ENCODE data around the gene MYO15A.

Gene MYO15A

GRCh38 chr17:18105027-18105426 is 3.5 kb upstream of the MYO15A start:
- peaks cover 66% of the 10 kb centered on the region for H3K36me3 ChIP-seq (ENCODE audit: insufficient read depth, insufficient read length, low read length)
- H3K27me3 ChIP-seq (ENCODE audit: insufficient read depth, insufficient read length), result no peaks in the 10 kb centered on the region

GRCh38 chr17:18105595-18105994 is 3.0 kb upstream of the MYO15A start:
- no peaks in the 10 kb centered on the region for H3K4me1 ChIP-seq (ENCODE audit: insufficient read depth, insufficient read length)
- H3K27me3 ChIP-seq (ENCODE audit: insufficient read depth, insufficient read length), result no peaks in the 10 kb centered on the region
- no peak for TF ChIP-seq ZNF274 (IDR thresholded peaks at IDR 0.05; ENCODE audit: low read depth, low read length)
- no peak for DNase-seq (ENCODE audit: low read depth, low spot score)
- no peak overlapping the region for H3K4me3 ChIP-seq (ENCODE audit: insufficient read length, low read depth)
- H3K36me3 ChIP-seq (ENCODE audit: insufficient read depth, insufficient read length, low read length), result peaks cover 60% of the 10 kb centered on the region
- no peak overlapping the region for H3K9ac ChIP-seq (ENCODE audit: insufficient read length, low read depth)
- no peaks in the 10 kb centered on the region for H3K9me3 ChIP-seq (ENCODE audit: insufficient read depth, low read length)

More at GRCh38 chr17:18105027-18105426, 3.5 kb upstream of the MYO15A start:
- Histone ChIP-seq H3K4me3 (ENCODE audit: insufficient read length, low read depth) (no peak overlapping the region), H3K9ac (ENCODE audit: insufficient read length, low read depth) (no peak overlapping the region), H3K9me3 (ENCODE audit: insufficient read depth, low read length) (no peaks in the 10 kb centered on the region), H3K4me1 (ENCODE audit: insufficient read depth, insufficient read length) (no peaks in the 10 kb centered on the region)
- no peak for DNase-seq (ENCODE audit: low read depth, low spot score)
- TF ChIP-seq SUZ12 (IDR thresholded peaks at IDR 0.05; ENCODE audit: extremely low read depth, insufficient read depth, insufficient read length), result no peak
- TF ChIP-seq ZNF274 (IDR thresholded peaks at IDR 0.05; ENCODE audit: low read depth, low read length), result no peak
- TF ChIP-seq YY1 (IDR thresholded peaks at IDR 0.05; ENCODE audit: insufficient read depth, insufficient read length), result no peak

- TF ChIP-seq ZNF274 (IDR thresholded peaks at IDR 0.05; ENCODE audit: low read depth, low read length), result no peak
- TF ChIP-seq SUZ12 (IDR thresholded peaks at IDR 0.05; ENCODE audit: extremely low read depth, insufficient read depth, insufficient read length), result no peak
- TF ChIP-seq YY1 (IDR thresholded peaks at IDR 0.05; ENCODE audit: insufficient read depth, insufficient read length), result no peak
- Histone ChIP-seq H3K9me3 (ENCODE audit: insufficient read depth, low read length) (no peaks in the 10 kb centered on the region), H3K9ac (ENCODE audit: insufficient read length, low read depth) (no peak overlapping the region), H3K36me3 (ENCODE audit: insufficient read depth, insufficient read length, low read length) (peaks cover 57% of the 10 kb centered on the region), H3K4me1 (ENCODE audit: insufficient read depth, insufficient read length) (no peaks in the 10 kb centered on the region), H3K27me3 (ENCODE audit: insufficient read depth, insufficient read length) (no peaks in the 10 kb centered on the region), H3K4me3 (ENCODE audit: insufficient read length, low read depth) (no peak overlapping the region)
- DNase-seq (ENCODE audit: low read depth, low spot score), result no peak
These were observed 2.3 kb upstream of the MYO15A start for GRCh38 chr17:18106211-18106610.

- DNase-seq (ENCODE audit: low read depth, low spot score), result no peak
- Histone ChIP-seq H3K9me3 (ENCODE audit: insufficient read depth, low read length) (no peaks in the 10 kb centered on the region), H3K4me1 (ENCODE audit: insufficient read depth, insufficient read length) (peaks cover 5% of the 10 kb centered on the region), H3K27me3 (ENCODE audit: insufficient read depth, insufficient read length) (no peaks in the 10 kb centered on the region), H3K9ac (ENCODE audit: insufficient read length, low read depth) (no peak overlapping the region), H3K36me3 (ENCODE audit: insufficient read depth, insufficient read length, low read length) (peaks cover 48% of the 10 kb centered on the region), H3K4me3 (ENCODE audit: insufficient read length, low read depth) (no peak overlapping the region)
- TF ChIP-seq ZNF274 (IDR thresholded peaks at IDR 0.05; ENCODE audit: low read depth, low read length), result no peak
- no peak for TF ChIP-seq YY1 (IDR thresholded peaks at IDR 0.05; ENCODE audit: insufficient read depth, insufficient read length)
- TF ChIP-seq SUZ12 (IDR thresholded peaks at IDR 0.05; ENCODE audit: extremely low read depth, insufficient read depth, insufficient read length), result no peak
These were observed 1.3 kb upstream of the MYO15A start for GRCh38 chr17:18107061-18107790.

- Histone ChIP-seq H3K9ac (ENCODE audit: insufficient read length, low read depth) (no peak overlapping the region), H3K36me3 (ENCODE audit: insufficient read depth, insufficient read length, low read length) (peaks cover 44% of the 10 kb centered on the region), H3K4me3 (ENCODE audit: insufficient read length, low read depth) (no peak overlapping the region), H3K27me3 (ENCODE audit: insufficient read depth, insufficient read length) (no peaks in the 10 kb centered on the region), H3K9me3 (ENCODE audit: insufficient read depth, low read length) (no peaks in the 10 kb centered on the region), H3K4me1 (ENCODE audit: insufficient read depth, insufficient read length) (peaks cover 5% of the 10 kb centered on the region)
- DNase-seq (ENCODE audit: low read depth, low spot score), result no peak
- TF ChIP-seq SUZ12 (IDR thresholded peaks at IDR 0.05; ENCODE audit: extremely low read depth, insufficient read depth, insufficient read length) (no peak), YY1 (IDR thresholded peaks at IDR 0.05; ENCODE audit: insufficient read depth, insufficient read length) (no peak), ZNF274 (IDR thresholded peaks at IDR 0.05; ENCODE audit: low read depth, low read length) (no peak)
These were observed 585 bp upstream of the MYO15A start for GRCh38 chr17:18107971-18108370.

GRCh38 chr17:18109935-18110485 is 1.5 kb downstream of the MYO15A start:
- Histone ChIP-seq H3K9me3 (ENCODE audit: insufficient read depth, low read length) (no peaks in the 10 kb centered on the region), H3K9ac (ENCODE audit: insufficient read length, low read depth) (no peak overlapping the region), H3K27me3 (ENCODE audit: insufficient read depth, insufficient read length) (no peaks in the 10 kb centered on the region), H3K4me1 (ENCODE audit: insufficient read depth, insufficient read length) (peaks cover 5% of the 10 kb centered on the region), H3K4me3 (ENCODE audit: insufficient read length, low read depth) (no peak overlapping the region), H3K36me3 (ENCODE audit: insufficient read depth, insufficient read length, low read length) (peaks cover 23% of the 10 kb centered on the region)
- TF ChIP-seq YY1 (IDR thresholded peaks at IDR 0.05; ENCODE audit: insufficient read depth, insufficient read length), result no peak
- no peak for TF ChIP-seq ZNF274 (IDR thresholded peaks at IDR 0.05; ENCODE audit: low read depth, low read length)
- TF ChIP-seq SUZ12 (IDR thresholded peaks at IDR 0.05; ENCODE audit: extremely low read depth, insufficient read depth, insufficient read length), result no peak
- no peak for DNase-seq (ENCODE audit: low read depth, low spot score)

- Histone ChIP-seq H3K27me3 (ENCODE audit: insufficient read depth, insufficient read length) (no peaks in the 10 kb centered on the region), H3K4me3 (ENCODE audit: insufficient read length, low read depth) (no peak overlapping the region), H3K9me3 (ENCODE audit: insufficient read depth, low read length) (no peaks in the 10 kb centered on the region), H3K36me3 (ENCODE audit: insufficient read depth, insufficient read length, low read length) (peaks cover 18% of the 10 kb centered on the region), H3K9ac (ENCODE audit: insufficient read length, low read depth) (no peak overlapping the region), H3K4me1 (ENCODE audit: insufficient read depth, insufficient read length) (peaks cover 5% of the 10 kb centered on the region)
- no peak for DNase-seq (ENCODE audit: low read depth, low spot score)
- no peak for TF ChIP-seq ZNF274 (IDR thresholded peaks at IDR 0.05; ENCODE audit: low read depth, low read length)
- TF ChIP-seq YY1 (IDR thresholded peaks at IDR 0.05; ENCODE audit: insufficient read depth, insufficient read length), result no peak
- no peak for TF ChIP-seq SUZ12 (IDR thresholded peaks at IDR 0.05; ENCODE audit: extremely low read depth, insufficient read depth, insufficient read length)
These were observed 2.1 kb downstream of the MYO15A start for GRCh38 chr17:18110636-18111145.
